B cell (primary cell): ENCODE results near the gene CABLES1.

Experiments used
- EZH2 ChIP-seq: IDR thresholded peaks from 2 replicates; pipeline ENCODE4 v1.6.1; 2012; ENCODE audit warnings: borderline replicate concordance, low read depth, mild to moderate bottlenecking, moderate library complexity, low read length; ENCODE audit not compliant: insufficient read depth, poor library complexity, severe bottlenecking
- TF ChIP-seq, protein P1 (sequence below): fragments of 200-600 bp; IDR thresholded peaks from one replicate; pipeline ENCODE4 v1.8.0; 2022; ENCODE audit warnings: antibody characterized with exemption, mild to moderate bottlenecking

DNA sequence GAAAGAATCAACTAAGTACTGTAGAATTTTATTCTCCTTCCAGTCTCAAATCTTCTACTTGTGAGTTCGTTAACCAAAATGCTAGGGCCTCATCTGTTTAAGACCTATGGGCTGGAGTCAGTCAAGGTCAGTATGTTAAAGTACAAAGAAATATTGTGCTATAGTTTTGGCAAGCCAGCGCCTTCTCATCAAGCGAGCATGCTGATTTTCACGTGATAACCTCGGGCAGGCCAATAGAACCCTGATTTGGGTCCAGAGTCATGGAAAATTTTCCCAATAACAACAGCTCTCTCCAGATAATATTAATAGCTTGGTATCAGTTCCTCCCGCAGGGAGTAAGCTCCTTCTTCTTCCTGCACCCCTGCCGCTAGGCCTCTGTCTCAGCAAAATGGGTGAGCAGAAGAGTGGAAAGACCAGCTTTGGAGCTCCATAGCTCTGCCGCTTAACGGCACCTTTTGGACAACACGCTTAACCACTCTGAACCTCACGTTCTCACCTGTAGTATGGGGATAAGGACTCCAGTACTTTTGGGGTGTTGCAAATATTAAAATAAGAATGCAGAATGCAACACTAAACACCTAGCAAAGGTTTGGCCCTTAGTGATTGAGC is 11.7 kb downstream of the CABLES1 start:
- TF ChIP-seq, protein P1, sequence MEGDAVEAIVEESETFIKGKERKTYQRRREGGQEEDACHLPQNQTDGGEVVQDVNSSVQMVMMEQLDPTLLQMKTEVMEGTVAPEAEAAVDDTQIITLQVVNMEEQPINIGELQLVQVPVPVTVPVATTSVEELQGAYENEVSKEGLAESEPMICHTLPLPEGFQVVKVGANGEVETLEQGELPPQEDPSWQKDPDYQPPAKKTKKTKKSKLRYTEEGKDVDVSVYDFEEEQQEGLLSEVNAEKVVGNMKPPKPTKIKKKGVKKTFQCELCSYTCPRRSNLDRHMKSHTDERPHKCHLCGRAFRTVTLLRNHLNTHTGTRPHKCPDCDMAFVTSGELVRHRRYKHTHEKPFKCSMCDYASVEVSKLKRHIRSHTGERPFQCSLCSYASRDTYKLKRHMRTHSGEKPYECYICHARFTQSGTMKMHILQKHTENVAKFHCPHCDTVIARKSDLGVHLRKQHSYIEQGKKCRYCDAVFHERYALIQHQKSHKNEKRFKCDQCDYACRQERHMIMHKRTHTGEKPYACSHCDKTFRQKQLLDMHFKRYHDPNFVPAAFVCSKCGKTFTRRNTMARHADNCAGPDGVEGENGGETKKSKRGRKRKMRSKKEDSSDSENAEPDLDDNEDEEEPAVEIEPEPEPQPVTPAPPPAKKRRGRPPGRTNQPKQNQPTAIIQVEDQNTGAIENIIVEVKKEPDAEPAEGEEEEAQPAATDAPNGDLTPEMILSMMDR = no peak
- no peak for TF ChIP-seq EZH2
